NCI-H1105 (cell line): ENCODE data around the gene TMA7.

Experiments
- DNase-seq: peaks from one replicate; lab custom pipeline; 2025; lab: John Stamatoyannopoulos, UW

The TMA7 gene

GRCh38 chr3:48423241-48423882, 16.7 kb upstream of the TMA7 start:
- no peak for DNase-seq

GRCh38 chr3:48423883-48424695, 16.0 kb upstream of the TMA7 start:
- DNase-seq: no peak

GRCh38 chr3:48425281-48425812, 14.7 kb upstream of the TMA7 start:
- no peak for DNase-seq

GRCh38 chr3:48426401-48426909, 13.6 kb upstream of the TMA7 start:
- no peak for DNase-seq

GRCh38 chr3:48426944-48427629, 13.0 kb upstream of the TMA7 start:
- no peak for DNase-seq

- no peak for DNase-seq
Measured at GRCh38 chr3:48427630-48427962, 12.5 kb upstream of the TMA7 start.

- DNase-seq: no peak
Measured at GRCh38 chr3:48428088-48428571, 11.9 kb upstream of the TMA7 start.

- DNase-seq: no peak
Measured at GRCh38 chr3:48428572-48429316, 11.3 kb upstream of the TMA7 start.

GRCh38 chr3:48429317-48429959, 10.6 kb upstream of the TMA7 start:
- DNase-seq: peak; percentile 74

GRCh38 chr3:48429960-48430707, 9.9 kb upstream of the TMA7 start, which contains the start of gene PLXNB1:
TSS of gene PLXNB1 (minus strand) at chr3:48430086. CDS start at chr3:48424611, 5,475 bp downstream.
- peak; percentile 78 for DNase-seq

- DNase-seq: no peak
Measured at GRCh38 chr3:48430708-48431101, 9.4 kb upstream of the TMA7 start.

- DNase-seq: no peak
Measured at GRCh38 chr3:48431224-48432029, 8.6 kb upstream of the TMA7 start.

GRCh38 chr3:48432411-48433371, 7.4 kb upstream of the TMA7 start:
- no peak for DNase-seq

- no peak for DNase-seq
Measured at GRCh38 chr3:48433472-48434118, 6.5 kb upstream of the TMA7 start.

GRCh38 chr3:48434591-48435222, 5.3 kb upstream of the TMA7 start:
- no peak for DNase-seq

- no peak for DNase-seq
Measured at GRCh38 chr3:48435223-48435595, 4.8 kb upstream of the TMA7 start.

- DNase-seq: peak; percentile 69
Measured at GRCh38 chr3:48435774-48436476, 4.1 kb upstream of the TMA7 start.
